Iris pigment epithelial cell (primary cell): ENCODE measurements around the gene RASGRF2.

Experiments
- DNase-seq: peaks from one replicate; pipeline ENCODE4 v3.0.0-alpha.2; 2011; ENCODE audit warnings: low read depth

Gene RASGRF2

GRCh38 chr5:81140441-81140840 lies 180.3 kb downstream of the RASGRF2 start:
- DNase-seq = no peak

GRCh38 chr5:81140943-81141342 lies 180.8 kb downstream of the RASGRF2 start:
- peak; percentile 65 for DNase-seq

GRCh38 chr5:81142108-81142507 lies 181.9 kb downstream of the RASGRF2 start:
- DNase-seq = no peak

- DNase-seq = no peak
Observed at GRCh38 chr5:81145329-81145935, 185.3 kb downstream of the RASGRF2 start.

GRCh38 chr5:81146031-81146430 lies 185.9 kb downstream of the RASGRF2 start:
- no peak for DNase-seq

- no peak for DNase-seq
Observed at GRCh38 chr5:81147011-81147885, 187.1 kb downstream of the RASGRF2 start.

- DNase-seq = no peak
Observed at GRCh38 chr5:81147886-81148571, 187.9 kb downstream of the RASGRF2 start.

- DNase-seq = peak; percentile 82
Observed at GRCh38 chr5:81151546-81151945, 191.4 kb downstream of the RASGRF2 start.

GRCh38 chr5:81154725-81155124 lies 194.6 kb downstream of the RASGRF2 start:
- no peak for DNase-seq

GRCh38 chr5:81156732-81157131 lies 196.6 kb downstream of the RASGRF2 start:
- DNase-seq = no peak

GRCh38 chr5:81161012-81161601 lies 200.9 kb downstream of the RASGRF2 start:
- DNase-seq = no peak

GRCh38 chr5:81162501-81162900 lies 202.3 kb downstream of the RASGRF2 start:
- DNase-seq = no peak

GRCh38 chr5:81163651-81164050 lies 203.5 kb downstream of the RASGRF2 start:
- no peak for DNase-seq

- no peak for DNase-seq
Observed at GRCh38 chr5:81164476-81164875, 204.3 kb downstream of the RASGRF2 start.

- DNase-seq = peak; percentile 75
Observed at GRCh38 chr5:81164936-81165335, 204.8 kb downstream of the RASGRF2 start.

GRCh38 chr5:81165493-81166119 lies 205.4 kb downstream of the RASGRF2 start:
- peak; percentile 76 for DNase-seq

- no peak for DNase-seq
Observed at GRCh38 chr5:81166430-81166829, 206.3 kb downstream of the RASGRF2 start.

- no peak for DNase-seq
Observed at GRCh38 chr5:81167078-81167477, 206.9 kb downstream of the RASGRF2 start.

- DNase-seq = no peak
Observed at GRCh38 chr5:81167544-81167943, 207.4 kb downstream of the RASGRF2 start.

GRCh38 chr5:81169924-81170323 lies 209.8 kb downstream of the RASGRF2 start:
- no peak for DNase-seq

- no peak for DNase-seq
Observed at GRCh38 chr5:81171769-81172168, 211.6 kb downstream of the RASGRF2 start.

GRCh38 chr5:81172710-81173109 lies 212.5 kb downstream of the RASGRF2 start:
- peak; percentile 35 for DNase-seq
